Heart left ventricle (tissue), 16 donors: ENCODE results near the gene FKBP8. TPM values are rescaled to one million over a fixed set of nuclear protein-coding genes. Genes with fewer than 3 reads are reported as not detected.

ENCODE experiments used
- ATAC-seq, 4 donors: fragments of 200-7000 bp; cut with Tn5 transposase; one replicate each; pipeline ENCODE4 v1.9.1; 2020 to 2022; ENCODE audit warnings: moderate library complexity in 4 of 4, mild to moderate bottlenecking in 3 of 4, moderate number of reproducible peaks in 1 of 4
- DNase-seq, 5 donors: peaks; one replicate each; pipeline ENCODE4 v3.0.0-alpha.2; 2020
- H3K27ac ChIP-seq, 12 donors: fragments of 200-600 bp; sonication (generic) in 4 of 12; one replicate each; pipeline versions ENCODE4 v1.5.0 to v1.8.0; 2016 to 2022; ENCODE audit warnings: mild to moderate bottlenecking in 2 of 12
- H3K27me3 ChIP-seq, 9 donors: fragments of 200-600 bp; sonication (generic) in 2 of 9; one replicate each; pipeline versions ENCODE4 v1.5.1 to v1.8.0; 2016 to 2022; ENCODE audit warnings: mild to moderate bottlenecking in 3 of 9
- H3K36me3 ChIP-seq, 9 donors: fragments of 200-600 bp; sonication (generic) in 2 of 9; one replicate each; pipeline versions ENCODE4 v1.5.0 to v1.8.0; 2018 to 2022; ENCODE audit warnings: mild to moderate bottlenecking in 2 of 9
- H3K4me1 ChIP-seq, 12 donors: fragments of 200-600 bp; sonication (generic) in 4 of 12; one replicate each; pipeline versions ENCODE4 v1.5.0 to v1.8.0; 2016 to 2022; ENCODE audit warnings: mild to moderate bottlenecking in 3 of 12
- H3K4me3 ChIP-seq, 12 donors: fragments of 200-600 bp; sonication (generic) in 4 of 12; one replicate each; pipeline versions ENCODE4 v1.5.0 to v1.8.0; 2017 to 2022; ENCODE audit warnings: mild to moderate bottlenecking in 9 of 12, moderate library complexity in 4 of 12
- H3K9me3 ChIP-seq, 12 donors: fragments of 200-600 bp; sonication (generic) in 4 of 12; one replicate each; pipeline versions ENCODE4 v1.5.0 to v1.8.0; 2016 to 2022; ENCODE audit warnings: mild to moderate bottlenecking in 1 of 12
- POLR2A ChIP-seq, 2 donors: fragments of 450-650 bp; IDR thresholded peaks; one replicate each; pipeline ENCODE4 v1.6.1; 2017; ENCODE audit warnings: antibody characterized with exemption in 2 of 2, mild to moderate bottlenecking in 2 of 2, moderate library complexity in 2 of 2
- WGBS, 4 donors: extraction: QIAGEN DNeasy Blood & Tissue Kit in 2 of 4; methylation state at CpG; one replicate each; pipeline versions ENCODE4 v1.1.5 to v1.1.7; 2013 to 2018; 5-methylcytosine and 5-hydroxymethylcytosine counted together
- intact Hi-C, 10 donors: fragments of 100-400 bp; cut with DNase I; formaldehyde crosslinking; loops; one replicate each; pipeline versions ENCODE4 v1.11.1 to v1.14.2; 2022
- polyA plus RNA-seq, 2 donors: library from polyadenylated mRNA; stranded (reverse); fragments of 200-250 nt; gene quantifications; one replicate each; pipeline ENCODE4 v1.2.3, GENCODE V29; 2013
- total RNA-seq, 9 donors: library from RNA; depleted of rRNA in 2 of 9; stranded (reverse); fragments of >200 nt in 2 of 9; fragmentation: NEBNext Ultra II Directional in 3 of 9; extraction: Animal tissue kit (Norgen Biotek cat#: 25700) in 3 of 9; gene quantifications; one replicate each; pipeline versions ENCODE4 v1.1.0 to v1.2.4, GENCODE V29; 2016 to 2023
- TF ChIP-seq, protein P1 (sequence below), 12 donors: fragments of 200-600 bp; sonication (generic) in 4 of 12; IDR thresholded peaks; one replicate each; pipeline versions ENCODE4 v1.5.0 to v1.8.0; 2018 to 2022; ENCODE audit warnings: antibody characterized with exemption in 12 of 12, mild to moderate bottlenecking in 5 of 12
- donor health status: ischemic (EF 13 %, LVEDD 7.1; RV severe dilation, severe dysfunction).
- donor health status: healthy with polysubstance abuse.
- donor health status: DM: no; HTN: yes; CAD: no.
- donor health status: DM: no; HTN: no; CAD: no.
- donor health status: ischemic (EF 25% LVEDD 6.9; RV normal size, moderate dysfunction).
- donor health status: ischemic (EF 25% LVEDD 5.7; RV mildly dilated, moderate dysfunction).
- donor health status: healthy.
- donor health status: DM: yes; HTN: yes; CAD: no.
- donor health status: ischemic (EF 35%, LVEDD 5.7; RV mildly dilated, moderate dysfunction).
- donor health status: nonischemic (EF 11% LVEDD 7.7; RV severe dilation, severe dysfunction).
- donor health status: DM: yes; HTN: yes; CAD: no.
- donor health status: PGD.
- donor health status: ischemic (EF 29% LVEDD 5.4; RV normal size, mild dysfunction).
- donor health status: nonischemic (EF 23%, LVEDD 6.1; RV moderate dilation, normal function).

Gene FKBP8
- total and polyA plus RNA-seq, 11 donors, result 136 to 353 (median 157) TPM

DNA sequence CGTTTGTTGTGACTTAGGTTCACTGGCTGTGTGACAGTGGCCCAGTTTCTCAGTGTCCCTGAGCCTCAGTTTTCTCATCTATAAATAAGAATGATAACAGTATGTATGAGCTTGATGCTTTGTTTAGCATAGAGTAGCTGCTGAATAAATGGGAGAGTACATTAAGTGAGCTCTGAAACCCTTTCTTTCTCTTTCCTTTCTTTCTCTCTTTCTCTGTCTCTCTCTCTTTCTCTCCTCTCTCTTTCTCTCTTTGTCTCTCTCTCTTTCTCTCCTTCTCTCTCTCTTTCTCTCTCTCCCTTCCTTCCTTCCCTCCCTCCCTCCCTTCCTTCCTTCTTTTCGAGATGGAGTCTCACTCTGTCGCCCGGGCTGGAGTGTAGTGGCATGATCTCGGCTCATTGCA is 16.3 kb upstream of the FKBP8 start:
- TF ChIP-seq POLR2A (IDR thresholded peaks at IDR 0.05), result no peak
- TF ChIP-seq, protein P1, sequence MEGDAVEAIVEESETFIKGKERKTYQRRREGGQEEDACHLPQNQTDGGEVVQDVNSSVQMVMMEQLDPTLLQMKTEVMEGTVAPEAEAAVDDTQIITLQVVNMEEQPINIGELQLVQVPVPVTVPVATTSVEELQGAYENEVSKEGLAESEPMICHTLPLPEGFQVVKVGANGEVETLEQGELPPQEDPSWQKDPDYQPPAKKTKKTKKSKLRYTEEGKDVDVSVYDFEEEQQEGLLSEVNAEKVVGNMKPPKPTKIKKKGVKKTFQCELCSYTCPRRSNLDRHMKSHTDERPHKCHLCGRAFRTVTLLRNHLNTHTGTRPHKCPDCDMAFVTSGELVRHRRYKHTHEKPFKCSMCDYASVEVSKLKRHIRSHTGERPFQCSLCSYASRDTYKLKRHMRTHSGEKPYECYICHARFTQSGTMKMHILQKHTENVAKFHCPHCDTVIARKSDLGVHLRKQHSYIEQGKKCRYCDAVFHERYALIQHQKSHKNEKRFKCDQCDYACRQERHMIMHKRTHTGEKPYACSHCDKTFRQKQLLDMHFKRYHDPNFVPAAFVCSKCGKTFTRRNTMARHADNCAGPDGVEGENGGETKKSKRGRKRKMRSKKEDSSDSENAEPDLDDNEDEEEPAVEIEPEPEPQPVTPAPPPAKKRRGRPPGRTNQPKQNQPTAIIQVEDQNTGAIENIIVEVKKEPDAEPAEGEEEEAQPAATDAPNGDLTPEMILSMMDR (IDR thresholded peaks at IDR 0.05), result no peak
- ATAC-seq (no peak), DNase-seq (no peak)
- Histone ChIP-seq H3K9me3 (no peaks in the 10 kb centered on the region), H3K27ac (peak overlapping the region in 3 of 12 donors; percentile 1 to 42 (median 9)), H3K27me3 (no peaks in the 10 kb centered on the region), H3K36me3 (peaks cover 0 to 30% (median 21%) of the 10 kb centered on the region in 9 donors), H3K4me3 (no peak overlapping the region), H3K4me1 (peaks cover 5 to 38% (median 22%) of the 10 kb centered on the region in 12 donors)
- intact Hi-C loops, result loop anchor here in 6 of 10 donors (5.0 to 10.0 kb wide), 5 partner anchors 37 to 97 kb away; partner anchors contain the start of gene ELL (in 3 of the 6)
- 46 to 63% (median 53%) methylated on average over 5 of the region's 5 CpGs for WGBS, 4 donors

DNA sequence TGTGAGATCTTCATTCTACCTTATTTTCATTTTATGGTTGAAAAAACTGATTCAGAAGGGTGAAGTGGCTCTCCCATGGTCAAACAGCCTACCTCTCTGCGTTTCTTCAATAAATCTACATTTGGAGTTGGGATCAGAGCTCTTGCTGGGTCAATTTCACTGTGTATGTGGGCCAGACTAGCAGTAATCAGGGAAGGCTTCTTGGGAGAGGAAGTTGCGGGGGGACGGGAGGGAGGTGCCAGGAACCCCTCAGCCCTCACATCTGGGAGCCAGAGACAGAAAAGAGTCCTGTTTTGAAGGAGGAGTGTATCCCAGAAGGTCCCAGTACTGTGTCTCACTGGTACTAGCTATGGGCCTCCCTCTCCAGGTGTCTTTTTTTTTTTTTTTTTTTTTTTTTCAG is 15.2 kb upstream of the FKBP8 start:
- 61 to 69% (median 64%) methylated on average over 3 of the region's 3 CpGs for WGBS, 4 donors
- intact Hi-C loops, result loop anchor here in 4 of 10 donors (5.0 to 10.0 kb wide), 3 partner anchors 36 to 96 kb away; partner anchors contain the start of gene ELL (in 3 of the 4)
- Histone ChIP-seq H3K36me3 (peaks cover 0 to 20% (median 11%) of the 10 kb centered on the region in 9 donors), H3K4me3 (peak overlapping the region in 11 of 12 donors; percentile 64 to 99 (median 92)), H3K27me3 (no peaks in the 10 kb centered on the region), H3K27ac (peak overlapping the region in 11 of 12 donors; percentile 92 to 99 (median 96)), H3K4me1 (peaks cover 5 to 38% (median 22%) of the 10 kb centered on the region in 12 donors), H3K9me3 (no peaks in the 10 kb centered on the region)
- no peak for ATAC-seq
- TF ChIP-seq POLR2A (IDR thresholded peaks at IDR 0.05), result no peak
- TF ChIP-seq, protein P1 (IDR thresholded peaks at IDR 0.05), result no peak
- DNase-seq, result no peak

DNA sequence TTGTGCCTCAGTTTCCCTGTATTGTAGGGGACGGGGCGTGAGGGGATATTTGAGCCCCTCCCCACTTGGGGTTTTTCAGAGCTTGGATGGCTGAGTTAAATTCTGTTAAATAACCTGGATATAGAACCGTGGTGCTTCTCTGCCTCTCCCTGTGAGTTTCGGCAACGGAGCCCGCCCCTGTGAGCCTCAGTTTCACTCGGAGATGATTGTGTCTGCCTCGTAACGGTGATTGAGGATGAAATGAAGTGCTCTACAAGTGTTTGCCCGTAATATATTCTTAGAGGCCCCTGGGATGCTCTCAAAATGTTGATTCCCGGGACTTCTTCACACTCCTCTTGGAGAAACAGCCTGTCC is 14.8 kb upstream of the FKBP8 start:
- peaks cover 0 to 15% (median 7%) of the 10 kb centered on the region in 9 donors for H3K36me3 ChIP-seq
- H3K4me1 ChIP-seq, result peaks cover 5 to 38% (median 22%) of the 10 kb centered on the region in 12 donors
- DNase-seq, result no peak
- intact Hi-C loops, result loop anchor here in 4 of 10 donors (5.0 to 10.0 kb wide), 3 partner anchors 36 to 96 kb away; partner anchors contain the start of gene ELL (in 3 of the 4)
- no peaks in the 10 kb centered on the region for H3K27me3 ChIP-seq
- H3K4me3 ChIP-seq, result peak overlapping the region; percentile 64 to 99 (median 92)
- peak overlapping the region; percentile 64 to 99 (median 96) for H3K27ac ChIP-seq
- 4 to 8% (median 6%) methylated on average over 11 of the region's 11 CpGs for WGBS, 4 donors
- no peak for ATAC-seq
- no peaks in the 10 kb centered on the region for H3K9me3 ChIP-seq
- TF ChIP-seq, protein P1 (IDR thresholded peaks at IDR 0.05), result no peak
- TF ChIP-seq POLR2A (IDR thresholded peaks at IDR 0.05), result no peak

DNA sequence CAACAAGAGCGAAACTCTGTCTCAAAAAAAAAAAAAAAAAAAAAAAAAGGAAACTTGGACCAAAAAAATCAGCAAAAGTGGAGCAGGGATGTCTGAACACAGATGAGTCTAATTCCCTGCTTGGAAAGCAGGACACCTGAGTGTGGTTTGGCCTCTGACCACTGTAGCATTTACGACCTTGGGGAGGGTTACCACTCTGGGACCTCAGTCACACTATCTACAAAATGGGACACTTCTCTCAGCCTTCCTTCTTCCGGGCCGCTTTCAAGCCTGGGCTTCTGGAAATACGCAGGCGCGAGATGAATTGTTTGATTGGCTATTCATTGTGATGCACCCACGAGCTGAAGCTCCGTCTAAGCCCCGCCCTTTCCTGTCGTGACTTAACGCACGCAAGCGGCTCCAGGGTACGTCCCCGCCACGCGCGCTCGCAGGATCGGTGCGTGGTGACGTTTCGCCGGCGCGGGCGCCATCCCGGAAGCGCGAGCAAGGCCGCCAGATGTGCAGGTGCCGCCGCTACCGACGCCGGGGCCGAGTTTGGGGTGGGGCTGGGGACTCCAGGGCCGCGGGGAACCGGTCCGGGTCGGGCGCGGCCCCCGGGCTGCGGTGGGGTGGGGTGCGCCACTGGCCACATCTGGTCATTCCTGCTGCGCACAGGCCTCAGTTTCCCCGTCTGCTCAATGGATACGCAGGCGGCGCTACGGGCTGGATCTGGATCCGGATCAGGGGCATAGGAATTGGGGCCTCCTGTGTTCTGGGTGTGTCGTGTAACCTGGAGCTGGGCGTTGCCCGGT is 14.2 kb upstream of the FKBP8 start, which contains the start of gene KXD1:
KXD1 (plus strand) TSS at position 460 of the 791 bp plus-strand sequence. CDS start 4,187 bp downstream, outside the sequence.
- 1 to 4% (median 2%) methylated on average over 11 to 58 of the region's 58 CpGs for WGBS, 4 donors
- ATAC-seq, result peak; percentile 96 to 99 (median 97)
- intact Hi-C loops, result loop anchor here in 4 of 10 donors (1.0 to 10.0 kb wide), 5 partner anchors 14 to 95 kb away; partner anchors contain the start of genes ELL (in 3 of the 4), FKBP8 (in 1 of the 4) and UBA52 (in 1 of the 4)

More for the DNA sequence above, 14.2 kb upstream of the FKBP8 start, which contains the start of gene KXD1:
- peaks cover 5 to 36% (median 22%) of the 10 kb centered on the region in 12 donors for H3K4me1 ChIP-seq
- H3K36me3 ChIP-seq, result peaks cover 0 to 10% (median under 1%) of the 10 kb centered on the region in 9 donors
- TF ChIP-seq POLR2A (IDR thresholded peaks at IDR 0.05), result peak in 1 of 2 donors; percentile 77
- TF ChIP-seq, protein P1 (IDR thresholded peaks at IDR 0.05), result no peak
- DNase-seq, result peak; percentile 98 to 99 (median 98)
- no peaks in the 10 kb centered on the region for H3K27me3 ChIP-seq
- no peaks in the 10 kb centered on the region for H3K9me3 ChIP-seq
- H3K27ac ChIP-seq, result peak within 1 kb of the TSS; percentile 64 to 99 (median 96)
- peak within 1 kb of the TSS; percentile 64 to 99 (median 92) for H3K4me3 ChIP-seq
